Thoracic aorta (tissue), 2 donors: ENCODE measurements around the gene CYP2W1. TPM values are rescaled to one million over a fixed set of nuclear protein-coding genes. Genes with fewer than 3 reads are reported as not detected.
"Not testable (repeated sequence)": the region's sequence is repeated elsewhere in the genome, so short reads cannot be mapped to it uniquely, and the experiment has no call there.

ENCODE experiments used
- ATAC-seq: fragments of 150-250 bp; one replicate; pipeline ENCODE4 v1.8.0; 2017; ENCODE audit warnings: low read depth; ENCODE audit not compliant: insufficient number of reproducible peaks, low FRiP score
- DNase-seq: peaks from one replicate; pipeline ENCODE4 v3.0.0-alpha.2; 2020; ENCODE audit warnings: low spot score
- H3K27ac ChIP-seq, 2 donors: fragments of 200-600 bp; sonication (generic); 1 replicate in 1 of 2; 2 replicates in 1 of 2; pipeline ENCODE4 v1.5.1; 2016; ENCODE audit warnings: mild to moderate bottlenecking in 2 of 2, moderate library complexity in 2 of 2
- H3K27me3 ChIP-seq: fragments of 200-600 bp; sonication (generic); replicated peaks from 2 replicates; pipeline ENCODE4 v1.6.0; 2016; ENCODE audit warnings: mild to moderate bottlenecking; ENCODE audit not compliant: insufficient read depth
- H3K36me3 ChIP-seq: fragments of 200-600 bp; sonication (generic); one replicate; pipeline ENCODE4 v1.5.1; 2016
- H3K4me1 ChIP-seq, 2 donors: fragments of 200-600 bp; sonication (generic); 1 replicate in 1 of 2; 2 replicates in 1 of 2; pipeline versions ENCODE4 v1.5.1 to v1.6.0; 2016; ENCODE audit warnings: low read depth in 2 of 2, mild to moderate bottlenecking in 1 of 2; ENCODE audit not compliant: control insufficient read depth in 1 of 2
- H3K4me3 ChIP-seq: fragments of 200-600 bp; sonication (generic); 2 replicates; pipeline ENCODE4 v1.5.1; 2016; ENCODE audit warnings: mild to moderate bottlenecking
- H3K9me3 ChIP-seq: fragments of 200-600 bp; sonication (generic); 2 replicates; pipeline ENCODE4 v1.5.1; 2016
- CTCF ChIP-seq: fragments of 200-600 bp; sonication (generic); IDR thresholded peaks from one replicate; pipeline ENCODE4 v1.5.1; 2019; ENCODE audit warnings: antibody characterized with exemption
- total RNA-seq, 2 donors: library from RNA; depleted of rRNA; stranded (reverse); fragments of >200 nt; gene quantifications; one replicate each; pipeline versions ENCODE4 v1.1.0 to v1.2.3, GENCODE V29; 2016

Gene CYP2W1
- total RNA-seq, 2 donors from 2014 or later: not detected

- no peak for DNase-seq
- Histone ChIP-seq H3K36me3 (no peaks in the 10 kb centered on the region), H3K27me3 (no peaks in the 10 kb centered on the region), H3K9me3 (no peaks in the 10 kb centered on the region), H3K4me1 (no peaks in the 10 kb centered on the region), H3K4me3 (no peak overlapping the region), H3K27ac (no peak overlapping the region)
- no peak for ATAC-seq
- no peak for TF ChIP-seq CTCF
Observed at GRCh38 chr7:937856-938484, 45.0 kb upstream of the CYP2W1 start.

GRCh38 chr7:938546-939185 lies 44.3 kb upstream of the CYP2W1 start:
- no peak for DNase-seq
- Histone ChIP-seq H3K9me3 (no peaks in the 10 kb centered on the region), H3K4me3 (no peak overlapping the region), H3K27me3 (no peaks in the 10 kb centered on the region), H3K36me3 (no peaks in the 10 kb centered on the region), H3K27ac (no peak overlapping the region), H3K4me1 (no peaks in the 10 kb centered on the region)
- no peak for ATAC-seq
- no peak for TF ChIP-seq CTCF

GRCh38 chr7:939843-940242 lies 43.1 kb upstream of the CYP2W1 start:
- Histone ChIP-seq H3K27me3 (no peaks in the 10 kb centered on the region), H3K9me3 (no peaks in the 10 kb centered on the region), H3K36me3 (no peaks in the 10 kb centered on the region), H3K4me1 (no peaks in the 10 kb centered on the region), H3K27ac (no peak overlapping the region), H3K4me3 (no peak overlapping the region)
- DNase-seq: no peak
- no peak for TF ChIP-seq CTCF
- no peak for ATAC-seq

GRCh38 chr7:940599-941408 lies 42.2 kb upstream of the CYP2W1 start:
- H3K9me3 ChIP-seq: no peaks in the 10 kb centered on the region
- no peak for TF ChIP-seq CTCF
- ATAC-seq (no peak), DNase-seq (no peak)
- no peak overlapping the region for H3K27ac ChIP-seq
- no peaks in the 10 kb centered on the region for H3K27me3 ChIP-seq
- H3K4me1 ChIP-seq: no peaks in the 10 kb centered on the region
- no peaks in the 10 kb centered on the region for H3K36me3 ChIP-seq
- H3K4me3 ChIP-seq: no peak overlapping the region

- H3K4me3 ChIP-seq, H3K36me3 ChIP-seq, H3K9me3 ChIP-seq, H3K27me3 ChIP-seq, DNase-seq, ATAC-seq, H3K4me1 ChIP-seq, H3K27ac ChIP-seq: not testable (repeated sequence)
Observed at GRCh38 chr7:943793-944192, 39.2 kb upstream of the CYP2W1 start.
